ENCODE results near the gene ZNF324.
"Not testable (repeated sequence)": the region's sequence is repeated elsewhere in the genome, so short reads cannot be mapped to it uniquely, and the experiment has no call there.

ZNF324 gene

GRCh38 chr19:58483776-58484175, 16.9 kb downstream of the ZNF324 start:
- CTCF ChIA-PET: no interaction called here
- H3K27ac ChIP-seq: no peak overlapping the region
- POLR2A ChIA-PET (ENCODE audit: low non-redundant PET): no interaction called here
- TF ChIP-seq, protein P1, sequence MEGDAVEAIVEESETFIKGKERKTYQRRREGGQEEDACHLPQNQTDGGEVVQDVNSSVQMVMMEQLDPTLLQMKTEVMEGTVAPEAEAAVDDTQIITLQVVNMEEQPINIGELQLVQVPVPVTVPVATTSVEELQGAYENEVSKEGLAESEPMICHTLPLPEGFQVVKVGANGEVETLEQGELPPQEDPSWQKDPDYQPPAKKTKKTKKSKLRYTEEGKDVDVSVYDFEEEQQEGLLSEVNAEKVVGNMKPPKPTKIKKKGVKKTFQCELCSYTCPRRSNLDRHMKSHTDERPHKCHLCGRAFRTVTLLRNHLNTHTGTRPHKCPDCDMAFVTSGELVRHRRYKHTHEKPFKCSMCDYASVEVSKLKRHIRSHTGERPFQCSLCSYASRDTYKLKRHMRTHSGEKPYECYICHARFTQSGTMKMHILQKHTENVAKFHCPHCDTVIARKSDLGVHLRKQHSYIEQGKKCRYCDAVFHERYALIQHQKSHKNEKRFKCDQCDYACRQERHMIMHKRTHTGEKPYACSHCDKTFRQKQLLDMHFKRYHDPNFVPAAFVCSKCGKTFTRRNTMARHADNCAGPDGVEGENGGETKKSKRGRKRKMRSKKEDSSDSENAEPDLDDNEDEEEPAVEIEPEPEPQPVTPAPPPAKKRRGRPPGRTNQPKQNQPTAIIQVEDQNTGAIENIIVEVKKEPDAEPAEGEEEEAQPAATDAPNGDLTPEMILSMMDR (conservative IDR thresholded peaks at IDR 0.05; ENCODE audit: low read depth): no peak
- DNase-seq (ENCODE audit: low spot score): no peak

GRCh38 chr19:58484349-58484748, 17.5 kb downstream of the ZNF324 start:
- CTCF ChIA-PET; POLR2A ChIA-PET (ENCODE audit: low non-redundant PET); H3K27ac ChIP-seq; DNase-seq (ENCODE audit: low spot score): not testable (repeated sequence)

DNA sequence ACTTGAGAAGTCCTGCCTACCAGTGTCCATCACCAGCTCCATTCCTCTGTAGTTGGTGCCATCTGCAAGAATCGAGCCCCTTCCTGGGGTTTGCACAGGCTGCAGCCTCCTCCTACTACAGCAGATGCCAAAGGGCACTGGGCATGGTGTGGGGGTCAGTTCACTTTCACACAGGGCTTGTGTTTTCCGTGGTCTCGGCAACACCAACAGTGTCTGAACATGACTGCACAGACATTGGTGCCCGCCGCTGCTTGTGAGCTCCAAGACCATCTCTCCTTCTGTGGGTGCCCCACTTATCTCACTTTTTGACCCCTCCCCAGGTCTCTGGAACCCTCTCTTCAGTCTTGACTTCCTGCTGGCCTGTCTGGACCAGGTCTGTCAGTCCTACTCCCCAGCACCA, 24.5 kb downstream of the ZNF324 start:
- TF ChIP-seq, protein P1 (conservative IDR thresholded peaks at IDR 0.05; ENCODE audit: low read depth): no peak
- no peak for DNase-seq (ENCODE audit: low spot score)
- ChIA-PET CTCF (no interaction called here), POLR2A (ENCODE audit: low non-redundant PET) (no interaction called here)
- H3K27ac ChIP-seq: no peak overlapping the region

GRCh38 chr19:58492265-58492664, 25.4 kb downstream of the ZNF324 start:
- CTCF ChIA-PET: no interaction called here
- TF ChIP-seq, protein P1 (conservative IDR thresholded peaks at IDR 0.05; ENCODE audit: low read depth): no peak
- no peak for DNase-seq (ENCODE audit: low spot score)
- no peak overlapping the region for H3K27ac ChIP-seq
- POLR2A ChIA-PET (ENCODE audit: low non-redundant PET): no interaction called here

DNA sequence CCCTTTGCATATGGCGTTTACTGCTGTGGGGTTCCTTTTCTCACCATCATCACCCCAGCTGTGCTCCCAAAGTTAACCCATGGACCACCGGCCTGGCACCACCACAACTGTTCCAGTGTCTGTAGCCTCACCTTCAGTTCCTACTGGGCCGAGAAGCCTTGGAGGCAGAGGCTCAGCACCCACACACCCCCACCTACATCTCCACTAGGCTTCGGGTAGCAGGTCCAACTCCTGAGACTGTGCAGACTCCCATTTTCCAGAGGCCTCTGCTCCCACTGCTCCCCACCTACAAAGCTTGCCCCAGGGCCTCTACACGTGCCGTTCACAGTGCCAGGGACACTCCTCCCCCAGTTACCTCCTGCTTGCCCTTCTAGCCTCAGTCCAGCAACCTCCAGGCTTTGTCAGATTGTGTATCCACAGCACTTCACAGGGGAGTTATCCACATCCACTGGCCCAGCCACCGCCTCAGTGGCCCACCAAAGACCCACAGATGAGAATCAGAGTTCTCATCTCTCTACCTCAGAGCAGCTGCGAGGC, 30.8 kb downstream of the ZNF324 start:
- ChIA-PET CTCF (no interaction called here), POLR2A (ENCODE audit: low non-redundant PET) (no interaction called here)
- peak overlapping the region; percentile 81 for H3K27ac ChIP-seq
- DNase-seq (ENCODE audit: low spot score): no peak
- TF ChIP-seq, protein P1 (conservative IDR thresholded peaks at IDR 0.05; ENCODE audit: low read depth): no peak

DNA sequence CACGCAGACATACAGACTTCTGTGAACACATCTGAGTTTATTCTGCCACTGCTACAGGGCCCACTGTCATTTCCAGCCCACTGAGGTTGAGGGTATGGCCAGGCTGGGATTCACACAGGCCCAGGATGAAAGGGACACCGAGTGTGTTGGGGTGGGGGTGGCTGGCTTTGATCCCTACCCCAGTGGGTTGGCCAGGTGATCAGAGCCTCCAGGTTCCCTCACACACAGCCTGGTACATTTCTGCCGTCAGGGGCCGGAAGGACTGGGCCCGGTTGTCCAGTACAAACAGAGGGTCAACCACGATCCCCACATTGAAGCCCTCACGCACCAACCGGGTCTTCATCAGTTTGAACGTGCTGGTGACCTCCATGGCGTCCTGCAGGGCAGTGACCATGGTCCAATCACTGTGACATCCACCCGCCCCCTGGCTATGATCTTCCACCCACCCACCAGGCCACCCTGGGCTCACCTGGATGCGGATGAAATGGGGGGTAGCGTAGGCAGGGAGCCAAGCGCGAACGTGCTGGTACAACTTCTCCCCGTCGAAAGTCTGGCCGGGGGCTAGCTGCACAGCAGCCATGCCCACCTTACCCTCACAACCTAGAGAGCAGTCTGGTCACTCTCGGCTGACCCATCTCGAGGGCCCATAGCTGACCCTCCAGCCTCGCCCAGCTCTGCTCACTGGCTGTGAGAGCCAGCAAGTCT, 31.6 kb downstream of the ZNF324 start:
- TF ChIP-seq, protein P1 (conservative IDR thresholded peaks at IDR 0.05; ENCODE audit: low read depth): no peak
- POLR2A ChIA-PET (ENCODE audit: low non-redundant PET): no interaction called here
- peak overlapping the region; percentile 81 for H3K27ac ChIP-seq
- DNase-seq (ENCODE audit: low spot score): no peak
- CTCF ChIA-PET: interaction anchor here (0.7 kb wide), 1 partner anchor 21 kb away, joined by 3 read pairs; the partner anchor contains the start of gene ZBTB45
